Measurements from ENCODE around the gene BIN2. TPM values are rescaled to one million over a fixed set of nuclear protein-coding genes. Genes with fewer than 3 reads are reported as not detected.
"Not testable (repeated sequence)": the region's sequence is repeated elsewhere in the genome, so short reads cannot be mapped to it uniquely, and the experiment has no call there.

BIN2 gene
- total RNA-seq, 1 experiment from 2014 or later, result 0.14 TPM

DNA sequence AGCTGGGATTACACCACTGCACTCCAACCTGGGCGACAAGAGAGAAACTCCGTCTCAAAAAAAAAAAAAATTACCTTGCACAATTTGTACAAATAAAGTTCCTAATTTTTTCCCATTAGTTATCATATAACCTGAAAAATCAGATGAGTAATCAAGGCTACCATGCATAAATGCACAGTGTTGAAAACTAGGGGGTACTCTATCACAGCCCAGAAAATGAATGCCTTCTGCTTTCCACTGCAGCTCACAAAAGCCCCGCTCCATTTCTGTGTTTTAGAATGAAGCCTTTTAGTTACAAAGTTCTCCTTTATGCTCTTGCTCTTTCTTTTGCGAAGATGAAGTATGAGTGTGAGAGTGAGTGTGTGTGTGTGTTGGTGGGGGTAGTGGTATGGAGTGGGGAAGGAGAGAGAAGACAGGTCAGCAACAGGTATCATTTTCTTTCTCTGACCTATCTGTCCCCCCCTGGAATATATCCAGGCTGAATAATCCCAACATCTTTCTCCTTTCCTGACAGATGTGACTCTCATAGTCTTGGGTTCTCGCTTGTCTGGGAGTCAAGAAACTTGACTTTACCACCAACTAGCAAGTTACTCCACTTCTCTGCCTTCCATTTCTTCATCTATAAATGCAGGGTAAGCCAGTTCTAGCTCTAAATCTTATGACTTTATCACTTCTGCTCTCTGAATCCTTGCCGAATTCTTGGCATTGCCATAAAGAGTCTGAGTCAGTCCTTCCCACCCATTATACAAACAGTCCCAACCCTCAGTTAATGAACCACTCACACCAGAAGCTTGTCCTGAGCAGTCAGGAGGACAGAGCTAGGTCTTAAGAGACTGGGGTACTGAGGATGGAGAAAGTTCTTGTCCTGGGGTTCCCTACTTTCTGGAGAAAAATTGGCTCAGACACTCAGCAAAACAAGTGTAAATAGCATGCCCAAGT is 16.1 kb downstream of the BIN2 start:
- DNase-seq, result no peak
- no peaks in the 10 kb centered on the region for H3K36me3 ChIP-seq (replicated peaks; ENCODE audit: control insufficient read depth, insufficient read depth, low read length)
- H3K4me3 ChIP-seq (ENCODE audit: insufficient read depth, low read depth, low read length), result no peak overlapping the region
- H3K27me3 ChIP-seq (ENCODE audit: control insufficient read depth, insufficient read depth, low read length), result no peaks in the 10 kb centered on the region

DNA sequence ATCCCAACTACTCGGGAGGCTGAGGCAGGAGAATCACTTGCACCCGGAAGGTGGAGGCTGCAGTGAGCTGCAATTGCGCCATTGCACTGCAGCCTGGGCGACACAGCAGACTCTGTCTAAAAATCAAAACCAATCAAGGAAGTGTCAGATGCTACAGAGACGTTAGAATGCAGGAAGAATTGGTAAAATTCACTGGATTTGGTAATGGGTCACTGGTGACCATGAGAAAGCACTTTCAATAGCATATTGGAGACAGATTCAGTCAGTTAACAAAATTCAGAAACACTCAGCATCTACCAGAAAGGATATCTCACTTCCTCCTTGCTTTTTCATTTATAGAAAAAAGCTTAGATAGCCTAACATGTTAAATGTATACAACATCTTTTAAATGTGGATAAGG is 17.5 kb downstream of the BIN2 start:
- Histone ChIP-seq H3K36me3 (replicated peaks; ENCODE audit: control insufficient read depth, insufficient read depth, low read length) (no peaks in the 10 kb centered on the region), H3K4me3 (ENCODE audit: insufficient read depth, low read depth, low read length) (no peak overlapping the region), H3K27me3 (ENCODE audit: control insufficient read depth, insufficient read depth, low read length) (no peaks in the 10 kb centered on the region)
- DNase-seq, result no peak

DNA sequence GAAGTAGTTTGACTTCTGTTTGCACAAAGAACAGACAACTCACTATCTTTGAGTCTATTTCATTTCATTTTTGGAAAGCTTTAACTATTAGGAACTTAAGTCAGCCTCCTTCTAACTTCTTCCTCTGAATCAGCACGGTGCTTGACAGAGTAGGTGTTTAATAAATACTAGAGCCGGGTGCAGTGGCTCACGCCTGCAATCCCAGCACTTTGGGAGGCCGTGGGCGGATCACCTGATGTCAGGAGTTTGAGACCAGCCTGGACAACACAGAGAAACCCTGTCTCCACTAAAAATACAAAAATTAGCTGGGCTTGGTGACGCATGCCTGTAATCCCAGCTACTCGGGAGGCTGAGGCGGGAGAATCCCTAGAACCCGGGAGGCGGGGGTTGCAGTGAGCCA is 23.2 kb downstream of the BIN2 start:
- H3K4me3 ChIP-seq (ENCODE audit: insufficient read depth, low read depth, low read length); H3K27me3 ChIP-seq (ENCODE audit: control insufficient read depth, insufficient read depth, low read length); DNase-seq; H3K36me3 ChIP-seq (replicated peaks; ENCODE audit: control insufficient read depth, insufficient read depth, low read length): not testable (repeated sequence)

DNA sequence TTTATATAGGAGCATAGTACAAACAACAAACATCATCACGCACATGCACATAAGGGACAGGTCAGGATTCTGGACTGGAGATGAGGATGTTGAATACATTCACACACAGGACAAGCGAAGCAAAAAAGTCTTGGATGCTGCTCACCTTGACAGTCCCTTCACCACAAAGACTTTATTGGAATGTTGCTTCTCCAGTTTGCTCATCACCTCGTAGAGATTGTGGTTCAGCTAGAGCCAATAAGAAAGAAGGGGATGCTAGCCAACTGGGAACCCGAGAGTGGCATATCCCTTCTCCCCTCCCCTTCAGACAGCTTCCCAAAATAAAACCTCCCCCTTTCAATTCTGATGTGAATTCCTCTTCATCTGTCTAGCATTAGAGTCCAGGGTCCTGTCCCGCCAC is 28.3 kb downstream of the BIN2 start:
- DNase-seq, result no peak
- Histone ChIP-seq H3K27me3 (ENCODE audit: control insufficient read depth, insufficient read depth, low read length) (no peaks in the 10 kb centered on the region), H3K36me3 (replicated peaks; ENCODE audit: control insufficient read depth, insufficient read depth, low read length) (no peaks in the 10 kb centered on the region), H3K4me3 (ENCODE audit: insufficient read depth, low read depth, low read length) (no peak overlapping the region)

DNA sequence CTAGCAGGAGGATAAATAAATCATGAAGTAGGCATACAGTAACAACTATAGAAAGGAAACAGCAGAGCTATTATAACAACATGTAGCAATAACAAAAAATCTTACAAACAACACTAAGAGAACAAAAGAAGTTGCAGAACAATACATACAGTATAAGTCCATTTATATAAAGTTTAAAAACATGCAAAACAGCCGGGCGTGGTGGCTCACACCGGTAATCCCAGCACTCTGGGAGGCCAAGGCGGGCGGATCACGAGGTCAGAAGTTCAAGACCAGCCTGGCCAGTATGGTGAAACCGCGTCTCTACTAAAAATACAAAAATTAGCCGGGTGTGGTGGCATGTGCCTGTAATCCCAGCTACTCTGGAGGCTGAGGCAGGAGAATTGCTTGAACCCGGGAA is 29.9 kb downstream of the BIN2 start:
- H3K4me3 ChIP-seq (ENCODE audit: insufficient read depth, low read depth, low read length); H3K36me3 ChIP-seq (replicated peaks; ENCODE audit: control insufficient read depth, insufficient read depth, low read length); H3K27me3 ChIP-seq (ENCODE audit: control insufficient read depth, insufficient read depth, low read length); DNase-seq: not testable (repeated sequence)

DNA sequence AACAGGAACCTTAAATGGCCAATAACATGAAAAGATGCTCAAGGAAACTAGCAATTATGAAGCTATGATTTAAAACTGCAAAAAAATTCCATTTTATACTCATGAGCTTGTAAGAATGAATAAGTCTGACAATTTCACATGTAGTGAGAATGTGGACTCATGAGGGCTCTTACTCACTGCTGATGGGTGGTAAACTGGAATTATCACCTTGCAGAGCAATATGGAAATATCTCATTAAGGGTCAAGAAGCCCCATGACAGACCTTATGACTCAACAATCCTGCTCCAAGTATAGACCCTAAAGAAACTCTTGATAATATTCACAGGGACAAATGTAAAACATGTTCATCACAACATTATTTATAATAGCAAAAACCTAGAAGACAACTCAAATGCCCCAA is 30.3 kb downstream of the BIN2 start:
- Histone ChIP-seq H3K27me3 (ENCODE audit: control insufficient read depth, insufficient read depth, low read length) (no peaks in the 10 kb centered on the region), H3K4me3 (ENCODE audit: insufficient read depth, low read depth, low read length) (no peak overlapping the region), H3K36me3 (replicated peaks; ENCODE audit: control insufficient read depth, insufficient read depth, low read length) (no peaks in the 10 kb centered on the region)
- no peak for DNase-seq

DNA sequence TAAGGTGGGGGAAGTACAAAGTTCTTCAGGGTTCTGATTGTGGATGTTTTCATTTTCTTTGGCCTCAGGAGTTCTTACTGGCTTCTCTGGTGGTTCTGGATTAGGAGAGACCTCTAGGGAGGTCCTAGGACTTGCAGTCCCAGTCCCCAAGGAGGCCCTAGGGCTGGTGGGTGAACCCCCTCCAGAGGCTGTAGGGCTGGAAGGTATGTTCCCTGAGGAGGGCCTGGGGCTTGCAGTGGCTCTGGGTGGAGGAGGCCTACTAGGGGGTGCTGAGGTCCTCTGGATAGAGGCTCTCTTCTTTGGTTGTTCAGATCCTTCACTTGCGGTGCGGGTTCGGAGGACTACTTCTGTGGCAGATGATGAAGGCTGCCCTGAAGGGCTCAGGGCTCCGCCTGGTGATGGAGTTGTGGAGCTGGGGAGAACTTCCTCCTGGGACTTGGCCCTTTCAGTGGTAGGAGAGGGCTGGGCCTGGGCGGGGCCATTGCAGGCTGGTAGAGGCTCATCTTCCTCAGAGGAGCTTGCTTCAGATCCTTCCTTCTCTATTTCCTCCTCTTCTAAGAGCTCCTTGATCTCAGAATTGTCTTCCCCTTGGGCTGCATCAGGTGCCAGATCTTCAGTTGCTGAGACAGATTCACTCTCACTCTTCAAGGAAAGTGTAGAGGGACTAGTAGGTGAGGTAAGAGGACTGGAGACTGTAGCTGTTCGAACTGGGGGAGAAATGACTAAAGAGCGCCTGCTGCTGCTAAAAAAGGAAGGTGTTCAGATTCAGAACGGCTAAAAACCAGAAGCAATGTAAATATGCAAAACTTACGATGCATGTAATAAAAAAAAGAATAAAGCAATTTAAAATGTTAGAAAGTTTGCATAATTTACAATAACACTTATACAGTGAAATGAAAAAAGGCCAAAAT is 32.1 kb downstream of the BIN2 start:
- not testable (repeated sequence) for H3K27me3 ChIP-seq (ENCODE audit: control insufficient read depth, insufficient read depth, low read length); H3K36me3 ChIP-seq (replicated peaks; ENCODE audit: control insufficient read depth, insufficient read depth, low read length); DNase-seq; H3K4me3 ChIP-seq (ENCODE audit: insufficient read depth, low read depth, low read length)

DNA sequence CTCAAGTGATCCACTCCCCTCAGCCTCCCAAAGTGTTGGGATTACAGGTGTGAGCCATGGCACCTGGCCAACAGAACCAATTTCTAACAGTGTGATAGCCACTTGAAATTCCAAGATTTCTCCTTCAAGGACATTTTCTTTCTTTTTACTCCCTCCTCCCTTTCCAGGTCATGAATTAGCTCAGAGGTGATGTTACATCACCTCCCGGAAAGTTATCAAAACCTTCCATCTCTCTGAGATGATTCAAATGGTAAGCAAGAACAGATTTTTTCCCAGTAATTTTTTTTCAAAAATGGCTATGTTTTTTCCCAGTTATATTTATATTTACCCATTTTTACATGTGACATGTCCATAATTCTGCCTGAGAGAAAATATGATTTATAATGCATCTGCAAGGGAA is 38.1 kb downstream of the BIN2 start:
- Histone ChIP-seq H3K36me3 (replicated peaks; ENCODE audit: control insufficient read depth, insufficient read depth, low read length) (no peaks in the 10 kb centered on the region), H3K27me3 (ENCODE audit: control insufficient read depth, insufficient read depth, low read length) (no peaks in the 10 kb centered on the region), H3K4me3 (ENCODE audit: insufficient read depth, low read depth, low read length) (no peak overlapping the region)
- no peak for DNase-seq

DNA sequence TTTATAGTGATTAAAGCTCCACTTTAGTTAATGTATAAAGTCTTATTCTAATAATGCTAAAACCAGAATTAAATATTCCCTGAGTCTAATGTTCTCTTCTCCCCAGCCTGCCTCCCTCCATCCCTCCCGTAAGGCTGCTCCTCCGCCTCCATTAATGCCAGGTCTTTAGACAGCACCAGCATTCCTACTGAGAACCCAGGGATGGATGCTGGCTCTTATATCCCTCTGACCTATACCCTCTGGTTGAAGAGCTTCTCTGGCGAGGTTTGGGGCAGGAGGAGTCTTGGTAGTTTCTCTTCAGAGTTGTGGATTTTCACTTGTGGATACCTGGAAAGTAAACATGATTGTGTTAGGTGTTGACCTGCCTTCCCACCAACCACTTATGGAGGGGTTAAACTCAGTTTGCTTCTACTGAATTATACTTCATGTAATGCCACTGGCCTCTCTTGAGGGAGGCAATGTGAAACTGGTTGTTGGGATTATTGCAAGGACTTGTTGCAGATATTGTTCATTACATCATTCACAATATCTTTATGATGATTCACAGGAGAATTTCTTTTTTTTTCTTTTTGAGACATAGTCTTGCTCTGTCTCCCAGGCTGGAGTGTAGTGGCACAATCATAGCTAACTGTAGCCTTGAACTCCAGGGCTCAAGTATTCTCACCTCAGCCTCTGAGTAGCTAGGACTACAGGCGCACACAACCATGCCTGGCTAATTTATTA is 42.6 kb downstream of the BIN2 start:
- Histone ChIP-seq H3K36me3 (replicated peaks; ENCODE audit: control insufficient read depth, insufficient read depth, low read length) (no peaks in the 10 kb centered on the region), H3K27me3 (ENCODE audit: control insufficient read depth, insufficient read depth, low read length) (no peaks in the 10 kb centered on the region), H3K4me3 (ENCODE audit: insufficient read depth, low read depth, low read length) (no peak overlapping the region)
- no peak for DNase-seq

DNA sequence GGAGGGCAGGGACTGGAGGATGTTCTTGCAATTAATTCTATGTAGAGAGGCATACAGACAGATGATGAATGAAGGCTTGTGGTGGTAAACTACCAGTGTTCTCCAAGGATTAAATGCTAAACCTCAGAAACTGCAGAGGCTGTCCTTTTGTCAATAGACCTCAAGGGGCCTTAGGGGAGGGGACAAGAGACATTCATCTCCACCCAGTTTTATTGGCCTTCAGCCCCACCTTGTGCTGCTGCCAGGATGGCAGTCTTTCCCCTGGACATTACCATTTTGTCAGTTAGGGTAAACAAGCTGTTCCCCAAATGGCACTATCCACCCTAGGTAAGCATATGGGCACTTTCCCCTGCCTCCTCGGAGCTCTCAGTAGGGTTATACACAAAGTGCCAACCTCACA is 48.9 kb downstream of the BIN2 start:
- H3K27me3 ChIP-seq (ENCODE audit: control insufficient read depth, insufficient read depth, low read length), result peaks cover 6% of the 10 kb centered on the region
- H3K4me3 ChIP-seq (ENCODE audit: insufficient read depth, low read depth, low read length), result no peak overlapping the region
- peak; percentile 36 for DNase-seq
- H3K36me3 ChIP-seq (replicated peaks; ENCODE audit: control insufficient read depth, insufficient read depth, low read length), result no peaks in the 10 kb centered on the region

DNA sequence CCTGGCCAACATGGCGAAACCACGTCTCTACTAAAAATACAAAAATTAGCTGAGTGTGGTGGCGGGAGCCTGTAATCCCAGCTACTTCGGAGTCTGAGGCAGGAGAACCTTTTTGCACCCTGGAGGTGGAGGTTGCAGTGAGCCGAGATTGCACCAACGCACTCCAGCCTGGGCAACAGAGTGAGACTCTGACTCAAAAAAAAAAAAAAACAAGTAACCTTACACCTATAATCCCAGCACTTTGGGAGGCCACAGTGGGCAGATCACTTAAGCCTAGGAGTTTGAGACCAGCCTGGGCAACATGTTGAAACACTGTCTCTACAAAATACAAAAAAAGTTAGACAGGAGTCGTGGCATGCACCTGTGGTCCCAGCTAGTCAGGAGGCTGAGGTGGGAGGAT is 51.2 kb downstream of the BIN2 start:
- H3K36me3 ChIP-seq (replicated peaks; ENCODE audit: control insufficient read depth, insufficient read depth, low read length); H3K4me3 ChIP-seq (ENCODE audit: insufficient read depth, low read depth, low read length); H3K27me3 ChIP-seq (ENCODE audit: control insufficient read depth, insufficient read depth, low read length); DNase-seq: not testable (repeated sequence)

DNA sequence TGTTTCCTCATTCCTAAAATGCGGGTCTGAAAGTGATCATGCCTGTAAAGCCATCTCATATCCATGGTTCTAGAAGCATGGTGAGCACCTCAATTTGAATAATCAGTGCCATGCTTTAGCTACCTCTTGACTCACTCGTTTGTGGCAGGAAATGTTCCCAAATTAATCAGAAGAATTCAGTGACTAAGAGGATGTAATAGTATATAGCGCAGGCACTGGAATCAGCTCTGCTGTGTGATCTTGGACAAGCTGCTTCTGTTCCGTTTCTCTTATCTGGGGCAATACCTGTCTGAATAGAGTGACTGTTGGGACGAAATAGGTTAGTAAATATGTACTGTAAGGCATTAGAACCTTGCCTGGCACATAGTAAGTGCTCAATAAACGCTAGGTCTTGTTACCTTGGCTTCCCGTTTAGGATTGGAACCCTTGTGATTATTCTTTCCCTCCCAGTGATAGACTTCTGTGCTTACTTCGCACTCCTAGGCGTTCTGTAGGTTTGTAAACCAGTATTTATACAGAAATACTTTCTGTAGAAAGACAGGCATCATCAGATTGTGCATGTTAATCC is 52.9 kb downstream of the BIN2 start:
- Histone ChIP-seq H3K27me3 (ENCODE audit: control insufficient read depth, insufficient read depth, low read length) (peaks cover 6% of the 10 kb centered on the region), H3K4me3 (ENCODE audit: insufficient read depth, low read depth, low read length) (peak overlapping the region; percentile 72), H3K36me3 (replicated peaks; ENCODE audit: control insufficient read depth, insufficient read depth, low read length) (no peaks in the 10 kb centered on the region)
- DNase-seq, result no peak

DNA sequence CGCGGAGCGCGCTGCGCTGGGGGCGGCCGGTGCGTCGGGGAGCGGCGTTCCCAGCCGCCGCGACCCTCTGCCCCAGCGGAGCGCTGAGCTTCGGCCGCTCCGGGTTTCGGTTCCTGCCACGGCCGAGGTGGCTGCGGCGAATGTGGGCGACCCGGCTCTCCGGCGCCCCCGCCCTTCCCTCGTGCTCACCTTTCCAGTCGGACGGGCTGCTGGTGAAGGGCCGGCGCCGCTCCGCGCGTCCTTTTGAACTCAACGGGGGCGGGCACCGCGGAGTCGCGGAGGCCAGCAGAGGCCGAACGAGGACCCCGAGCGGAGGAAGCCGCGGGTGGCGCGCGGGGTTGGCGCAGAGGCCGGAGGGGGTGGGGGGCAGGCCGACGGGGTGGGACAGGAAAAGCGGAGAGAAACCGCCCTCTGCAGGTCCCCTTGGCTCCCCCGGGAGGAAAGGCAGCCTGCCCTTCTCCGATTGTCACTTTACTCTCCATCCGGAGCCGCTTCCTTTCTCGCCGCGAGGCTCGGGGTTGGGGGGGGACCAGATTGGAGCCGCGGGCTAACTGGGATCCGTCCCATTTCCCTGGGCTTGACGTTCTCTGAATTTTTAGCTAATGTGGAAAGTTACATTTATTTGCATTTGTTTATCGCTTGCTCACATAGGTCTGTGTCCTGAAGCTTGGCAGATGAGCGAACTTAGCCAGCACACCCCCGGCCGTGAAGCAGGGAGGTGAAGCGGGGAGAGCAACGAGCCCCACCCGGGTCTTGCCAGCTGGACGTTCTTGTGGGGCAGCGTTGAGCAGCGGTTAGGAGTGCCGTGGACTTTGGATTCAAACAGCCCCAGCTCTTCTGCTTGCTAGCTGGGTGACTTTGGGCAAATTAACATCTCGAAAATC is 53.7 kb downstream of the BIN2 start, which contains the start of gene SMAGP:
SMAGP (minus strand) TSS at position 349 of the 884 bp plus-strand sequence. CDS start 1,137 bp downstream, outside the sequence.
- peaks cover 6% of the 10 kb centered on the region for H3K27me3 ChIP-seq (ENCODE audit: control insufficient read depth, insufficient read depth, low read length)
- H3K36me3 ChIP-seq (replicated peaks; ENCODE audit: control insufficient read depth, insufficient read depth, low read length), result no peaks in the 10 kb centered on the region
- H3K4me3 ChIP-seq (ENCODE audit: insufficient read depth, low read depth, low read length), result peak within 1 kb of the TSS; percentile 72
- peak; percentile 90 for DNase-seq
